ENCODE results near the gene EVI2B. TPM values are rescaled to one million over a fixed set of nuclear protein-coding genes. Genes with fewer than 3 reads are reported as not detected.
A peak's percentile ranks its signal among the peaks of the same experiment; 100 is the strongest.
"Not testable (repeated sequence)": the region's sequence is repeated elsewhere in the genome, so short reads cannot be mapped to it uniquely, and the experiment has no call there.

The EVI2B gene
- total RNA-seq, 1 donor from 2014 or later: not detected

DNA sequence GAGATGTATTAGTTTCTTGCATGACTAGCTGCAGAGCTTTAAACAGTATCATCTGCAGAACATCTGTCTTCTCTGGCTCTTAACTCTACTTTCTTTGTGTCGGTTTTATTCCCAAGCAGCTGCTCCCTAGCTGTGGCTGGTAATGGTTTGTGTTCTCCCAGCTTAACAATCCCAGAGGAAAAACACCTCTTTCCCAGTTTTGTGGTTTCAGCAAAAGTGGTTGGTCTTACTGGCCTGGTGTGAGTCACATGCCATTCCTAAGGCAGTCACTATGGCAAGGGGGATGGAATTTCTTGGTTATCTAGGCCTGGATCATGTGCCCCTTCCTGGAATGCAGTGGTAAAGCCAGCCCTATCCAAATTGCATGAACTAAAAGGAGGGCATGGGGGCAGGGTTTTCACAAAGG lies 44.3 kb downstream of the EVI2B start:
- DNase-seq (ENCODE audit: low read depth in 2 of 2): peak; percentile 81 to 87

DNA sequence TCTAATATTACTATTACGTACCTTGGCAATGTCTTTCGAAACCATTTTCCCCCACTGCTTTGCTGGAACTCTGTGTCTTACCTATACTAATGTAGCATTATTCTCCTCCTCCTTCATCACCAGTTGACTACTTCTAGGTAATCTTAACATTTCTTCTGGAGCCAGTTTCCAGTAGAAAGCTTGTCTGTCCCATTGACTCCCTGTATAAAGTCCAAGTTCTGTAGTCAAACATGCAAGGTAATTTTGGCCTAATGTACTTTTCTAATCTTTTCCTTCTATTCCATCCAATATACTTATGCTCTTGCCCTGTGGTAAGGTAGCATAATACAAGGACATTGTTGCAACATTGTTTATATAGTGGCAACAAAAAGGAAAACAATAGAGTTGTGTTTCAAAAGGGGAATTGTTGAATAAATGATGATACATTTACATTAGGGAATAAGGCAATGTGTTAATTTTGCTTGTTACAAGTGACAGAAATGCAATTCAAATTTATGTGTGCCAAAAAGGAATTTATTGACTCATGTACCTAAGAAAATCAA lies 44.7 kb downstream of the EVI2B start:
- DNase-seq (ENCODE audit: low read depth in 2 of 2): no peak

DNA sequence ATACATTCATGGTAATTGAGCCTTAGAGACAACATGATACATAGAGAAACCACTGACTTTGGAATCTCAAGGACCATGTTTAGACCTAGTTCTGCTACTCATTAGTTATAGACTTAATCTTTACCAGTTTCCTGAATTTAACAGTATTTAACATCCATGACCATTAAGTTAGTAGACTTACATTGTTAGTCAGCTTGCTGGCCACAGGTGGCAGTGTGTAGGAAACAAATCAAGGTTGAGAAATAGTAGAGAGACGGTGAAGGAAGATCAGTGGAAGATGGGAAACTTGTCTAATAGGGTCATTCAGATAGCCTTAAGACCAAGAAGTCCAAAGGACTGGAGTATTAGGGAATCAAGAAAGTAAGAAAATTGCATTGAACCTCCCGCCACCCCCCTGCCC lies 47.8 kb downstream of the EVI2B start:
- no peak for DNase-seq (ENCODE audit: low read depth in 2 of 2)

GRCh38 chr17:31262923-31263322 lies 50.9 kb downstream of the EVI2B start:
- not testable (repeated sequence) for DNase-seq (ENCODE audit: low read depth in 2 of 2)

DNA sequence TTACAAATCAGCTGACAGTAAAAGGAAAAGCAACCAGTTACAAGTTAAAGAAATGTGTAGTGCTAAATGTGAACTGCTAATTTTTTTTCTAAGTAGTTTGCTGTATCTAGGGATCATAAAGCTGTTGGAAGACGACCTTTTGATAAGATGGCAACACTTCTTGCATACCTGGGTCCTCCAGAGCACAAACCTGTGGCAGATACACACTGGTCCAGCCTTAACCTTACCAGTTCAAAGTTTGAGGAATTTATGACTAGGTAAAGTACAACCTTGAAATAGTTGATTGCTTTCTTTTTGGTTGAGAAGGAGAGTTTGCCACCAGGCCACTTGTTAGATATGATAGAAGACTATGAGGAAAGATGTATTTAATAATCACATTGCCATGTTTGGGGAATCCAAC lies 52.3 kb downstream of the EVI2B start:
- no peak for DNase-seq (ENCODE audit: low read depth in 2 of 2)

DNA sequence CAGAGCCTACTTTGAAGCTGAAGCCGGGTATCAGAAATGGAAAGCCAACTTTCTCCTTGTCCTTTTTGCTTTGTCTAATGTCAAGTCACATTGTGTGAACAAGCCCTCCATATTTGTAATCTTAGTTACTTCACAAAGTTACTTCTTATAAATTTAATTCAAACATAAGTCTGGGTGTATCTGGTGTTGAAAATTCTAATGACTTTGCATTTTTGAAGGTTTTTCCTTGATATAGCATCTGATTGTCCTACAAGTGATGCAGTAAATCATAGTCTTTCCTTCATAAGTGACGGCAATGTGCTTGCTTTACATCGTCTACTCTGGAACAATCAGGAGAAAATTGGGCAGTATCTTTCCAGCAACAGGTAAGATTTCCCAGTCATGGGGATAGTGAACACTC lies 53.7 kb downstream of the EVI2B start:
- DNase-seq (ENCODE audit: low read depth in 2 of 2): no peak

GRCh38 chr17:31256936-31257335 lies 56.9 kb downstream of the EVI2B start:
- DNase-seq (ENCODE audit: low read depth in 2 of 2): peak; percentile 35 to 70

- no peak for DNase-seq (ENCODE audit: low read depth in 2 of 2)
Observed at GRCh38 chr17:31254654-31255053, 59.2 kb downstream of the EVI2B start.

Other genes starting within 250 kb of the EVI2B start
- 20.3 and 24.2 TPM in 2 replicates for gene NF1, start 219.1 kb downstream of the EVI2B start, total RNA-seq
- gene OMG, start 16.8 kb downstream of the EVI2B start, total RNA-seq: 5.4 and 6.7 TPM in 2 replicates
- under 0.01 and 0.87 TPM in 2 replicates for gene EVI2A, start 7.6 kb upstream of the EVI2B start, total RNA-seq
- 0.20 TPM in 1 of 2 replicates, not detected in the other for gene RAB11FIP4, start 77.6 kb upstream of the EVI2B start, total RNA-seq